ENCODE data around the gene CDH24.

GRCh38 chr14:23044840-23045239 is 12.5 kb downstream of the CDH24 start:
- no peak for TF ChIP-seq CTCF (IDR thresholded peaks at IDR 0.05; ENCODE audit: poor library complexity)
- no peak for TF ChIP-seq EZH2 (IDR thresholded peaks at IDR 0.05; ENCODE audit: borderline replicate concordance)
- no peak for TF ChIP-seq EZH2phosphoT487 (IDR thresholded peaks at IDR 0.05; ENCODE audit: low read depth, severe bottlenecking, unreplicated experiment)
